ENCODE data around the gene ZNF597.

ZNF597 gene

DNA sequence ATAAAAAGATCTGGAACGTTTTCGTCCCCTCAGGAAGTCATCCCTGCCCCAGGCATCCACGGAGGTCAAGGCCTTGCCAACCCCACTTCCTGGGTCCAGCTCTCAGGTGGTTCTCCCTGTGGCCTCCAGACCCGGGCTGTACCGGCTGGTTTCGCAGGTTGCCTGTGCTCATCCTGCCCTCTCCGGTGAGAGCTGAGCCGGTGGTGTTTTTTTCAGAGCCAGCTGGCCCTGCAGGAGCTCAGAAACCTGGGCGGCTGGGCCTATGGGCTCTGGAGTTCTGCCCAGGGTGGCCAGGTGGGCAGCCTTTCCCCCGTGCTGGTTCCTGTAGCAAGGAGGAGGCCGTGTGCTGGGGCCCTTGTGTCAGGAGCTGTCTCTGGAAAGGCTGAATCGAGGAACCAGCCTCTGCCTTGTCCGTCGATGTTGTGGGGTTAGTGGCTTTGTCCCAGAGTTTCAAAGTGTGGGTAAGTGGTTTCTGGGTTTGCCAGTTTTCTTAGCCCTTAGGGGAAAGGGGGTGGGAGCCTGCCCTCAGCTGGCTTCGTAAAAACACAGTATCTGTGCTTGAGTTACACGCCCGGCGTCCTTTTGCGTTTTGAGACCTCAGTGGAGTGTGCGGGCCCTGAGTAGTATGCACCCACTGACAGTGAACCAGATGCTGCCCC lies 28.3 kb upstream of the ZNF597 start:
- ATAC-seq = no peak
- TF ChIP-seq, protein P1, sequence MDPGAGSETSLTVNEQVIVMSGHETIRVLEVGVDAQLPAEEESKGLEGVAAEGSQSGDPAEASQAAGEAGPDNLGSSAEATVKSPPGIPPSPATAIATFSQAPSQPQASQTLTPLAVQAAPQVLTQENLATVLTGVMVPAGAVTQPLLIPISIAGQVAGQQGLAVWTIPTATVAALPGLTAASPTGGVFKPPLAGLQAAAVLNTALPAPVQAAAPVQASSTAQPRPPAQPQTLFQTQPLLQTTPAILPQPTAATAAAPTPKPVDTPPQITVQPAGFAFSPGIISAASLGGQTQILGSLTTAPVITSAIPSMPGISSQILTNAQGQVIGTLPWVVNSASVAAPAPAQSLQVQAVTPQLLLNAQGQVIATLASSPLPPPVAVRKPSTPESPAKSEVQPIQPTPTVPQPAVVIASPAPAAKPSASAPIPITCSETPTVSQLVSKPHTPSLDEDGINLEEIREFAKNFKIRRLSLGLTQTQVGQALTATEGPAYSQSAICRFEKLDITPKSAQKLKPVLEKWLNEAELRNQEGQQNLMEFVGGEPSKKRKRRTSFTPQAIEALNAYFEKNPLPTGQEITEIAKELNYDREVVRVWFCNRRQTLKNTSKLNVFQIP (CRISPR knock-in tag; IDR thresholded peaks at IDR 0.05; ENCODE audit: borderline replicate concordance, low read depth) = no peak
- no peak for TF ChIP-seq OSR1 (CRISPR knock-in tag; IDR thresholded peaks at IDR 0.05)
- TF ChIP-seq TCF4 (CRISPR knock-in tag; IDR thresholded peaks at IDR 0.05; ENCODE audit: borderline replicate concordance) = no peak
- no peak for TF ChIP-seq TOX (CRISPR knock-in tag; IDR thresholded peaks at IDR 0.05; ENCODE audit: borderline replicate concordance)
- no peak for TF ChIP-seq ISL1 (CRISPR knock-in tag; IDR thresholded peaks at IDR 0.05)

DNA sequence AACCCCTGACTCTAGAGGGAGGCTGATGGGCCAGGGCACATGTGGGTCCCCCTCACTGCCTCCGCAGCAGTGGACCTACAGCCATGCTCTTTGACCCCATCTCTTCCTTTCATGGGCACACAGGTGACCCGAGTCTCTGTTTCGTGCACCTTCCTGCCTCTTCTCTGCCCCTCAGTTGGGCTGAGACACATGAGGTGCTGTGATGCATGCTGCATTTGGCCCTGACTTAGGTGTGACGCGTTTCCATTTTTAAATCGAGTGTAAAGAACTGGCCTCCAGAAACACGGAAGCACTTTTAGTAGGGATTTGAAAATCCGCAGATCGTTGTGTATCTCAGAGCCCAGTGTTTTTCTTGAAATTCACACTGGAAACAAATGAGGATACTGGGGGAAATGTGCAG lies 27.4 kb upstream of the ZNF597 start:
- TF ChIP-seq TOX (CRISPR knock-in tag; IDR thresholded peaks at IDR 0.05; ENCODE audit: borderline replicate concordance) = no peak
- TF ChIP-seq, protein P2, sequence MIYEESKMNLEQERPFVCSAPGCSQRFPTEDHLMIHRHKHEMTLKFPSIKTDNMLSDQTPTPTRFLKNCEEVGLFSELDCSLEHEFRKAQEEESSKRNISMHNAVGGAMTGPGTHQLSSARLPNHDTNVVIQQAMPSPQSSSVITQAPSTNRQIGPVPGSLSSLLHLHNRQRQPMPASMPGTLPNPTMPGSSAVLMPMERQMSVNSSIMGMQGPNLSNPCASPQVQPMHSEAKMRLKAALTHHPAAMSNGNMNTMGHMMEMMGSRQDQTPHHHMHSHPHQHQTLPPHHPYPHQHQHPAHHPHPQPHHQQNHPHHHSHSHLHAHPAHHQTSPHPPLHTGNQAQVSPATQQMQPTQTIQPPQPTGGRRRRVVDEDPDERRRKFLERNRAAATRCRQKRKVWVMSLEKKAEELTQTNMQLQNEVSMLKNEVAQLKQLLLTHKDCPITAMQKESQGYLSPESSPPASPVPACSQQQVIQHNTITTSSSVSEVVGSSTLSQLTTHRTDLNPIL (CRISPR knock-in tag; IDR thresholded peaks at IDR 0.05; ENCODE audit: low read depth) = no peak
- no peak for ATAC-seq

DNA sequence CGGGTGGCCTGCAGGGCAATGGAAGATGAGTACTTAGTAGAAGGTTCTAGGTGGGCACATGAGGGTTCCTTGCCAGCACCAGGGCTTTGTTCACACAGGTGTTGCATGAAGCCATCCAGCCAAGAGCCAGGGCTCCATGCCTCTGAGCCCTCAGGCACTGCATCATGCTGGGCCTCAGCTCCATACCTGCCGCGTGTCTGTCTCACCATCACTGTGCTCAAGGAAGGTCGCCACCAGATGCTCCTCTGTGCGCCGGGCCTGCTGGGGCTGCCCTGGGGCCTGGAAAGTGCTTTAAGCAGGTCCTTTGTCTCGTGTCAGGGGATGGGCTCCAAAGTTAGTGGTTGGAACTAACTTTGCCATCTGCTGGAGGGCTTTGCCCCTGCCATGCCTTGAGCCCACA lies 26.4 kb upstream of the ZNF597 start:
- TF ChIP-seq ZNF8 (CRISPR knock-in tag; IDR thresholded peaks at IDR 0.05) (no peak), RARB (CRISPR knock-in tag; IDR thresholded peaks at IDR 0.05) (no peak), ZNF70 (CRISPR knock-in tag; IDR thresholded peaks at IDR 0.05) (no peak), ESRRG (CRISPR knock-in tag; IDR thresholded peaks at IDR 0.05) (no peak), SNAI2 (CRISPR knock-in tag; IDR thresholded peaks at IDR 0.05) (no peak), BACH2 (CRISPR knock-in tag; IDR thresholded peaks at IDR 0.05; ENCODE audit: borderline replicate concordance) (no peak), TCF4 (CRISPR knock-in tag; IDR thresholded peaks at IDR 0.05; ENCODE audit: borderline replicate concordance) (no peak), ISL1 (CRISPR knock-in tag; IDR thresholded peaks at IDR 0.05) (no peak), PPARA (CRISPR knock-in tag; IDR thresholded peaks at IDR 0.05; ENCODE audit: borderline replicate concordance) (no peak), CSDC2 (CRISPR knock-in tag; IDR thresholded peaks at IDR 0.05) (no peak), ZC3H10 (CRISPR knock-in tag; IDR thresholded peaks at IDR 0.05) (no peak), ZFP3 (CRISPR knock-in tag; IDR thresholded peaks at IDR 0.05) (no peak)
- TF ChIP-seq, protein P2 (CRISPR knock-in tag; IDR thresholded peaks at IDR 0.05; ENCODE audit: low read depth) = no peak
- TF ChIP-seq, protein P3, sequence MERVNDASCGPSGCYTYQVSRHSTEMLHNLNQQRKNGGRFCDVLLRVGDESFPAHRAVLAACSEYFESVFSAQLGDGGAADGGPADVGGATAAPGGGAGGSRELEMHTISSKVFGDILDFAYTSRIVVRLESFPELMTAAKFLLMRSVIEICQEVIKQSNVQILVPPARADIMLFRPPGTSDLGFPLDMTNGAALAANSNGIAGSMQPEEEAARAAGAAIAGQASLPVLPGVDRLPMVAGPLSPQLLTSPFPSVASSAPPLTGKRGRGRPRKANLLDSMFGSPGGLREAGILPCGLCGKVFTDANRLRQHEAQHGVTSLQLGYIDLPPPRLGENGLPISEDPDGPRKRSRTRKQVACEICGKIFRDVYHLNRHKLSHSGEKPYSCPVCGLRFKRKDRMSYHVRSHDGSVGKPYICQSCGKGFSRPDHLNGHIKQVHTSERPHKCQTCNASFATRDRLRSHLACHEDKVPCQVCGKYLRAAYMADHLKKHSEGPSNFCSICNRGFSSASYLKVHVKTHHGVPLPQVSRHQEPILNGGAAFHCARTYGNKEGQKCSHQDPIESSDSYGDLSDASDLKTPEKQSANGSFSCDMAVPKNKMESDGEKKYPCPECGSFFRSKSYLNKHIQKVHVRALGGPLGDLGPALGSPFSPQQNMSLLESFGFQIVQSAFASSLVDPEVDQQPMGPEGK (CRISPR knock-in tag; IDR thresholded peaks at IDR 0.05; ENCODE audit: borderline replicate concordance) = no peak
- TF ChIP-seq, protein P4, sequence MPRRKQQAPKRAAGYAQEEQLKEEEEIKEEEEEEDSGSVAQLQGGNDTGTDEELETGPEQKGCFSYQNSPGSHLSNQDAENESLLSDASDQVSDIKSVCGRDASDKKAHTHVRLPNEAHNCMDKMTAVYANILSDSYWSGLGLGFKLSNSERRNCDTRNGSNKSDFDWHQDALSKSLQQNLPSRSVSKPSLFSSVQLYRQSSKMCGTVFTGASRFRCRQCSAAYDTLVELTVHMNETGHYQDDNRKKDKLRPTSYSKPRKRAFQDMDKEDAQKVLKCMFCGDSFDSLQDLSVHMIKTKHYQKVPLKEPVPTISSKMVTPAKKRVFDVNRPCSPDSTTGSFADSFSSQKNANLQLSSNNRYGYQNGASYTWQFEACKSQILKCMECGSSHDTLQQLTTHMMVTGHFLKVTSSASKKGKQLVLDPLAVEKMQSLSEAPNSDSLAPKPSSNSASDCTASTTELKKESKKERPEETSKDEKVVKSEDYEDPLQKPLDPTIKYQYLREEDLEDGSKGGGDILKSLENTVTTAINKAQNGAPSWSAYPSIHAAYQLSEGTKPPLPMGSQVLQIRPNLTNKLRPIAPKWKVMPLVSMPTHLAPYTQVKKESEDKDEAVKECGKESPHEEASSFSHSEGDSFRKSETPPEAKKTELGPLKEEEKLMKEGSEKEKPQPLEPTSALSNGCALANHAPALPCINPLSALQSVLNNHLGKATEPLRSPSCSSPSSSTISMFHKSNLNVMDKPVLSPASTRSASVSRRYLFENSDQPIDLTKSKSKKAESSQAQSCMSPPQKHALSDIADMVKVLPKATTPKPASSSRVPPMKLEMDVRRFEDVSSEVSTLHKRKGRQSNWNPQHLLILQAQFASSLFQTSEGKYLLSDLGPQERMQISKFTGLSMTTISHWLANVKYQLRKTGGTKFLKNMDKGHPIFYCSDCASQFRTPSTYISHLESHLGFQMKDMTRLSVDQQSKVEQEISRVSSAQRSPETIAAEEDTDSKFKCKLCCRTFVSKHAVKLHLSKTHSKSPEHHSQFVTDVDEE (CRISPR knock-in tag; IDR thresholded peaks at IDR 0.05) = no peak
- TF ChIP-seq, protein P5, sequence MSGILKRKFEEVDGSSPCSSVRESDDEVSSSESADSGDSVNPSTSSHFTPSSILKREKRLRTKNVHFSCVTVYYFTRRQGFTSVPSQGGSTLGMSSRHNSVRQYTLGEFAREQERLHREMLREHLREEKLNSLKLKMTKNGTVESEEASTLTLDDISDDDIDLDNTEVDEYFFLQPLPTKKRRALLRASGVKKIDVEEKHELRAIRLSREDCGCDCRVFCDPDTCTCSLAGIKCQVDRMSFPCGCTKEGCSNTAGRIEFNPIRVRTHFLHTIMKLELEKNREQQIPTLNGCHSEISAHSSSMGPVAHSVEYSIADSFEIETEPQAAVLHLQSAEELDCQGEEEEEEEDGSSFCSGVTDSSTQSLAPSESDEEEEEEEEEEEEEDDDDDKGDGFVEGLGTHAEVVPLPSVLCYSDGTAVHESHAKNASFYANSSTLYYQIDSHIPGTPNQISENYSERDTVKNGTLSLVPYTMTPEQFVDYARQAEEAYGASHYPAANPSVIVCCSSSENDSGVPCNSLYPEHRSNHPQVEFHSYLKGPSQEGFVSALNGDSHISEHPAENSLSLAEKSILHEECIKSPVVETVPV (CRISPR knock-in tag; IDR thresholded peaks at IDR 0.05) = no peak
- TF ChIP-seq, protein P1 (CRISPR knock-in tag; IDR thresholded peaks at IDR 0.05; ENCODE audit: borderline replicate concordance, low read depth) = no peak
- ATAC-seq = no peak

Measured in SK-N-SH treated with all-trans-retinoic acid at 6 μM for 48 hours (cell line).